ENCODE data around the gene TRIM49C.
"Not testable (repeated sequence)": the region's sequence is repeated elsewhere in the genome, so short reads cannot be mapped to it uniquely, and the experiment has no call there.

Gene TRIM49C

GRCh38 chr11:90030806-90031205, at the start of gene TRIM49C:
TSS of gene TRIM49C (plus strand) at chr11:90031106. CDS start at chr11:90035212, 4,106 bp downstream.
- not testable (repeated sequence) for DNase-seq

GRCh38 chr11:90024184-90024583, 6.7 kb upstream of the TRIM49C start:
- not testable (repeated sequence) for DNase-seq

- DNase-seq = not testable (repeated sequence)
Measured at GRCh38 chr11:90051591-90052209, 20.8 kb downstream of the TRIM49C start.

- DNase-seq = not testable (repeated sequence)
Measured at GRCh38 chr11:90052311-90052710, 21.4 kb downstream of the TRIM49C start.

GRCh38 chr11:90053545-90053944, 22.6 kb downstream of the TRIM49C start:
- not testable (repeated sequence) for DNase-seq

GRCh38 chr11:90085650-90086049, 54.7 kb downstream of the TRIM49C start, which contains the start of gene UBTFL1:
TSS of gene UBTFL1 (plus strand) at chr11:90085950. CDS start at chr11:90085950, 0 bp downstream.
- DNase-seq = not testable (repeated sequence)

GRCh38 chr11:90088731-90089130, 57.8 kb downstream of the TRIM49C start:
- DNase-seq = not testable (repeated sequence)

All from NCI-H524 treated with DMSO at 0.1 percent for 48 hours (cell line).